HG03457 (cell line): Measurements from ENCODE around the gene PRKN.
"Not testable (repeated sequence)": the region's sequence is repeated elsewhere in the genome, so short reads cannot be mapped to it uniquely, and the experiment has no call there.

ENCODE experiments used
- ATAC-seq: cut with Tn5 transposase; IDR thresholded peaks from one replicate; pipeline ENCODE4 v1.9.1; 2021; ENCODE audit warnings: moderate number of reproducible peaks; ENCODE audit not compliant: unreplicated experiment

The PRKN gene

GRCh38 chr6:161313940-161314509, 1413.5 kb downstream of the PRKN start:
- ATAC-seq: no peak

GRCh38 chr6:161313475-161313874, 1414.1 kb downstream of the PRKN start:
- not testable (repeated sequence) for ATAC-seq

- not testable (repeated sequence) for ATAC-seq
Observed at GRCh38 chr6:161309774-161310173, 1417.8 kb downstream of the PRKN start.

- no peak for ATAC-seq
Observed at GRCh38 chr6:161308075-161308655, 1419.4 kb downstream of the PRKN start.

- ATAC-seq: no peak
Observed at GRCh38 chr6:161305860-161306259, 1421.7 kb downstream of the PRKN start.

- no peak for ATAC-seq
Observed at GRCh38 chr6:161303628-161304340, 1423.8 kb downstream of the PRKN start.

GRCh38 chr6:161302949-161303348, 1424.6 kb downstream of the PRKN start:
- ATAC-seq: no peak

GRCh38 chr6:161301338-161301737, 1426.2 kb downstream of the PRKN start:
- ATAC-seq: no peak

- ATAC-seq: no peak
Observed at GRCh38 chr6:161300823-161301222, 1426.7 kb downstream of the PRKN start.

GRCh38 chr6:161299726-161300125, 1427.8 kb downstream of the PRKN start:
- ATAC-seq: no peak
